IMR-90 (cell line): ENCODE measurements around the gene SYDE2. TPM values are rescaled to one million over a fixed set of nuclear protein-coding genes. Genes with fewer than 3 reads are reported as not detected.

Experiments used
- ATAC-seq: fragments of 200-7000 bp; cut with Tn5 transposase; 2 replicates; pipeline ENCODE4 v1.9.1; 2020; ENCODE audit warnings: low read depth, mild to moderate bottlenecking, moderate library complexity
- BruUV-seq: library from RNA; stranded (reverse); fragments of 400-500 nt; replicated peaks from 2 replicates; lab custom pipeline; 2021; lab: Mats Ljungman, UMichigan
- CTCF ChIA-PET: fragments of 300-600 bp; formaldehyde crosslinking; extraction: SDS; loops from one replicate; lab custom pipeline; 2021; ENCODE audit warnings: antibody characterized with exemption; lab: Yijun Ruan, JAX
- POLR2A ChIA-PET: fragments of 300-600 bp; sonication (Branson Sonifier 250); formaldehyde crosslinking; loops from one replicate; lab custom pipeline; 2022; ENCODE audit warnings: antibody characterized with exemption; ENCODE audit not compliant: unreplicated experiment; lab: Charles Lee
- DNase-seq: peaks from one replicate; pipeline ENCODE4 v3.0.0; 2013
- H2AFZ ChIP-seq: replicated peaks from 2 replicates; pipeline ENCODE3; 2013; ENCODE audit warnings: low read length, mild to moderate bottlenecking; ENCODE audit not compliant: poor library complexity
- H2AK5ac ChIP-seq: 2 replicates; pipeline ENCODE4 v1.6.1; 2013; ENCODE audit warnings: low read depth, low read length, inconsistent platforms
- H2AK9ac ChIP-seq: replicated peaks from 2 replicates; pipeline ENCODE3; 2013; ENCODE audit warnings: mild to moderate bottlenecking, low read depth, low read length, moderate library complexity; ENCODE audit not compliant: poor library complexity
- H2BK120ac ChIP-seq: 2 replicates; pipeline ENCODE4 v1.6.1; 2013; ENCODE audit warnings: low read depth, low read length, inconsistent platforms
- H2BK15ac ChIP-seq: 3 replicates; pipeline ENCODE4 v1.6.1; 2013; ENCODE audit warnings: low read depth, low read length, inconsistent platforms
- H2BK20ac ChIP-seq: 2 replicates; pipeline ENCODE4 v1.6.1; 2013; ENCODE audit warnings: low read depth, mild to moderate bottlenecking, inconsistent platforms, low read length, moderate library complexity
- H2BK5ac ChIP-seq: 2 replicates; pipeline ENCODE4 v1.6.1; 2013; ENCODE audit warnings: mild to moderate bottlenecking, low read depth, low read length, inconsistent platforms; ENCODE audit not compliant: poor library complexity, severe bottlenecking
- H3K14ac ChIP-seq: replicated peaks from 2 replicates; pipeline ENCODE4 v1.6.1; 2013; ENCODE audit warnings: low read depth, low read length, inconsistent platforms
- H3K18ac ChIP-seq: 2 replicates; pipeline ENCODE4 v1.6.1; 2013; ENCODE audit warnings: low read depth, low read length, control low read depth
- H3K23ac ChIP-seq: 2 replicates; pipeline ENCODE4 v1.6.1; 2013; ENCODE audit warnings: low read depth, low read length, inconsistent platforms
- H3K27ac ChIP-seq: 2 replicates; pipeline ENCODE4 v1.5.1; 2013; ENCODE audit warnings: mild to moderate bottlenecking, control low read depth, low read length; ENCODE audit not compliant: insufficient read depth
- H3K27me3 ChIP-seq: 2 replicates; pipeline ENCODE4 v1.6.1; 2013; ENCODE audit warnings: low read length; ENCODE audit not compliant: control insufficient read depth, insufficient read depth
- H3K36me3 ChIP-seq: 2 replicates; pipeline ENCODE4 v1.6.1; 2013; ENCODE audit warnings: low read length, mixed read lengths; ENCODE audit not compliant: control insufficient read depth, insufficient read depth
- H3K4ac ChIP-seq: 2 replicates; pipeline ENCODE4 v1.6.1; 2013; ENCODE audit warnings: low read depth, low read length, inconsistent platforms
- H3K4me1 ChIP-seq: 2 replicates; pipeline ENCODE4 v1.6.1; 2013; ENCODE audit warnings: low read length, mixed read lengths; ENCODE audit not compliant: control insufficient read depth, insufficient read depth
- H3K4me2 ChIP-seq: 2 replicates; pipeline ENCODE4 v1.6.1; 2013; ENCODE audit warnings: low read depth, mild to moderate bottlenecking, control low read depth, low read length, moderate library complexity
- H3K4me3 ChIP-seq: 2 replicates; pipeline ENCODE4 v1.5.1; 2013; ENCODE audit warnings: low read depth, mild to moderate bottlenecking, control low read depth, low read length, moderate library complexity; ENCODE audit not compliant: insufficient read depth
- H3K56ac ChIP-seq: 2 replicates; pipeline ENCODE4 v1.6.1; 2013; ENCODE audit warnings: low read length, inconsistent platforms; ENCODE audit not compliant: insufficient read depth; ENCODE audit errors: extremely low read depth
- H3K79me1 ChIP-seq, 2 experiments: 2 replicates each; pipeline ENCODE4 v1.6.1; 2013; ENCODE audit warnings: low read length in 2 of 2, inconsistent platforms in 1 of 2, low read depth in 1 of 2
- H3K9ac ChIP-seq: 2 replicates; pipeline ENCODE4 v1.6.1; 2013; ENCODE audit warnings: low read depth, low read length, control low read depth
- H3K9me1 ChIP-seq: 2 replicates; pipeline ENCODE4 v1.6.1; 2013; ENCODE audit warnings: low read length, inconsistent platforms; ENCODE audit not compliant: insufficient read depth
- H3K9me3 ChIP-seq: 2 replicates; pipeline ENCODE4 v1.6.1; 2013; ENCODE audit warnings: low read length; ENCODE audit not compliant: control insufficient read depth, insufficient read depth
- H4K20me1 ChIP-seq: 2 replicates; pipeline ENCODE4 v1.6.1; 2013; ENCODE audit warnings: low read length, inconsistent platforms; ENCODE audit not compliant: insufficient read depth
- H4K5ac ChIP-seq: 2 replicates; pipeline ENCODE4 v1.6.1; 2013; ENCODE audit warnings: mild to moderate bottlenecking, low read depth, low read length, control low read depth
- H4K8ac ChIP-seq, 2 experiments: 2 replicates each; pipeline ENCODE4 v1.6.1; 2013; ENCODE audit warnings: low read depth in 2 of 2, low read length in 2 of 2, control low read depth in 1 of 2, inconsistent platforms in 1 of 2
- H4K91ac ChIP-seq: 2 replicates; pipeline ENCODE4 v1.6.1; 2013; ENCODE audit warnings: low read depth, low read length, inconsistent platforms; ENCODE audit not compliant: insufficient read depth
- CHD1 ChIP-seq: IDR thresholded peaks from 2 replicates; pipeline ENCODE4 v1.6.1; 2012; ENCODE audit warnings: low read depth, low read length, improper control_type of control experiment
- POLR2A ChIP-seq: IDR thresholded peaks from 2 replicates; pipeline ENCODE4 v1.6.1; 2012; ENCODE audit warnings: mild to moderate bottlenecking, low read depth, low read length
- RCOR1 ChIP-seq: IDR thresholded peaks from 2 replicates; pipeline ENCODE4 v1.6.1; 2012; ENCODE audit warnings: mild to moderate bottlenecking, low read length, improper control_type of control experiment; ENCODE audit not compliant: insufficient replicate concordance
- dilution Hi-C: fragments of 300-500 bp; cut with HindIII; formaldehyde crosslinking; loops from one replicate; pipeline ENCODE4 v1.14.3; 2018; ENCODE audit warnings: low sequenced_read_pairs; ENCODE audit not compliant: unreplicated experiment
- in situ Hi-C: fragments of 300-500 bp; cut with MboI; formaldehyde crosslinking; loops from 3 replicates; pipeline ENCODE4 v1.14.3; 2019; ENCODE audit warnings: low sequenced_read_pairs, inconsistent platforms, mixed read lengths
- intact Hi-C: fragments of 100-400 bp; cut with micrococcal nuclease; formaldehyde crosslinking; loops from 2 replicates; pipeline ENCODE4 v1.10.0; 2022
- polyA plus RNA-seq, 3 experiments: library from polyadenylated mRNA; depleted of rRNA; stranded (reverse); fragments of >200 nt; gene quantifications; 2 replicates each; pipeline ENCODE4 v1.2.3, GENCODE V29; 2012; ENCODE audit warnings: low replicate concordance in 1 of 3
- total RNA-seq: library from RNA; depleted of rRNA; stranded (reverse); fragments of >200 nt; gene quantifications from 2 replicates; pipeline ENCODE4 v1.2.3, GENCODE V29; 2012

SYDE2 gene
- total and polyA plus RNA-seq, 2 of the 4 experiments (the other 2 are of a cell fraction): 1.8 to 10.0 TPM

GRCh38 chr1:85196358-85196757, 4.5 kb downstream of the SYDE2 start:
- H3K27me3 ChIP-seq: no peaks in the 10 kb centered on the region
- in situ Hi-C loops: no loop called here
- no peak overlapping the region for H2BK5ac ChIP-seq
- H3K36me3 ChIP-seq: no peaks in the 10 kb centered on the region
- no peak overlapping the region for H3K56ac ChIP-seq
- H2BK20ac ChIP-seq: no peak overlapping the region
- H4K8ac ChIP-seq: no peak overlapping the region
- no peak for DNase-seq
- H3K4me2 ChIP-seq: no peak overlapping the region
- dilution Hi-C loops: no loop called here
- H3K23ac ChIP-seq: no peak overlapping the region
- no peak for ATAC-seq
- H3K4ac ChIP-seq: no peak overlapping the region
- no peak overlapping the region for H3K27ac ChIP-seq
- no peaks in the 10 kb centered on the region for H3K9me1 ChIP-seq
- no peak overlapping the region for H3K18ac ChIP-seq
- ChIA-PET CTCF (no interaction called here), POLR2A (no interaction called here)
- H4K20me1 ChIP-seq: peaks cover 7% of the 10 kb centered on the region
- no peak overlapping the region for H4K5ac ChIP-seq
- 0 out of 2 replicates have a peak, but pooled peaks cover 2% of the 10 kb centered on the region for H3K4me1 ChIP-seq
- no peak overlapping the region for H3K4me3 ChIP-seq
- intact Hi-C loops: loop anchor here (5.0 kb wide), 1 partner anchor 89 kb away; no protein-coding TSS in a partner anchor
- no peak overlapping the region for H4K91ac ChIP-seq
- BruUV-seq: no TSS peak
- no peak overlapping the region for H2BK120ac ChIP-seq
- H3K9ac ChIP-seq: no peak overlapping the region
- peaks cover 10 to 23% of the 10 kb centered on the region in 2 experiments for H3K79me1 ChIP-seq
- TF ChIP-seq POLR2A: no peak
- TF ChIP-seq CHD1: no peak
- TF ChIP-seq RCOR1: no peak
- H2AFZ ChIP-seq: no peak overlapping the region
- no peak overlapping the region for H2BK15ac ChIP-seq
- no peak overlapping the region for H2AK5ac ChIP-seq
- no peaks in the 10 kb centered on the region for H3K9me3 ChIP-seq
- H2AK9ac ChIP-seq: no peak overlapping the region
- no peak overlapping the region for H3K14ac ChIP-seq
